ENCODE data around the gene PSMG4. TPM values are rescaled to one million over a fixed set of nuclear protein-coding genes. Genes with fewer than 3 reads are reported as not detected.
A peak's percentile ranks its signal among the peaks of the same experiment; 100 is the strongest.

PSMG4 gene
- total and polyA plus RNA-seq, 12 donors: 8.1 to 38.6 (median 10.3) TPM

DNA sequence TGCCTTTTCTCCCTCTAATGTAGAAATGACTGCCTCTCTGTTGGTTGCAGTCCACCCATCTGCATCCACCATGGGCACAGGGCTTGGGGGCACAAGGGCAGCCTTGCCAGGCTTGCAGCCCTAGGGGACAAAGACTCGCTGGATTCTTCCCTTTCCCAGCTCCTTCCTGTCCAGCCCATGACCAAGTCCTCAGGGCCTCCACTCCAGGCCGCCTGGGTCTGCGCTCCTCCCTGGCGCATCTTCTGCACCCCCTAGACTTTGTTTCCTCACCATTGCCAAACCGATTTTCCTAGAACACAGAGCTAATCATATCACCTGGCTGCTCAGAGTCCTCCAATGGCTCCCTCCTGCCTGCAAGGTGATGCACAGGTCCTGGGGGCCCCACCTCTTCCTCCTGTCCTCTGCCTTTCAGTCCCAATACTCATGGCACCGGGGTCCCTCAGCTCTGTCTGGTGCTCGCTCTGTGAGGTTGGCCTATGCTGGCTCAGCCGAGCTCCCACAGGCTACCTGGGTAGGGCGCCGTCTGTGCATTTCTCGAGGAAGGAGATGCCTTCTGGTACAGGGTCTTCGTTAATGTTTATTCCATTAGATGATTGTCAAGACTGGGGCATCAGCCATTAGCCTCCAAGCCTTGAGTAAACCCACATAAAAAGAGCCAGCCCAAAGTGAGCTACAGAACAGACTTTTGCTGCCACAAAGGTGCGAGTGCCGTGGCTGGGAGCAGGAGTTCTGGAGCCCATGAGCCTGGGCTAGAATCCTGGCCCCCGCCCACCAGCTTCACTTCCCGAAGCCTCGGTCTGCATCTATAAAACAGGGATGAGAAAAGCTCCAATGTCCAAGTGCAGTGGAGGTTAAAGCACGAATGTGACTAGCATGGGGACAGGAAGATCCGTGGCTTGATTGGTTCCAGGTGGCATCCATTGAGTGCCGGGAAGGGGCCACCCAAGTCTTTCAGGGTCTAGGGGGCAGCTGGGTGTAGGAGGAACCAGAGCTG is 17.7 kb downstream of the PSMG4 start:
- Histone ChIP-seq H3K9me3 (no peaks in the 10 kb centered on the region), H3K27ac (no peak overlapping the region), H3K4me1 (peaks cover 3 to 15% (median 5%) of the 10 kb centered on the region in 9 donors), H3K27me3 (no peaks in the 10 kb centered on the region), H3K36me3 (peaks cover 0 to 30% (median 3%) of the 10 kb centered on the region in 9 donors), H3K4me3 (no peak overlapping the region)
- intact Hi-C loops (cut with DNase I): loop anchor here in 9 of 10 donors (5.0 to 10.0 kb wide), 9 partner anchors 181 to 728 kb away; partner anchors contain the start of gene SLC22A23 (in 2 of the 9)
- ATAC-seq (no peak), DNase-seq (no peak)
- TF ChIP-seq CTCF (IDR thresholded peaks at IDR 0.05): no peak
- 84 to 92% methylated on average over 20 of the region's 20 CpGs for WGBS, 2 donors

DNA sequence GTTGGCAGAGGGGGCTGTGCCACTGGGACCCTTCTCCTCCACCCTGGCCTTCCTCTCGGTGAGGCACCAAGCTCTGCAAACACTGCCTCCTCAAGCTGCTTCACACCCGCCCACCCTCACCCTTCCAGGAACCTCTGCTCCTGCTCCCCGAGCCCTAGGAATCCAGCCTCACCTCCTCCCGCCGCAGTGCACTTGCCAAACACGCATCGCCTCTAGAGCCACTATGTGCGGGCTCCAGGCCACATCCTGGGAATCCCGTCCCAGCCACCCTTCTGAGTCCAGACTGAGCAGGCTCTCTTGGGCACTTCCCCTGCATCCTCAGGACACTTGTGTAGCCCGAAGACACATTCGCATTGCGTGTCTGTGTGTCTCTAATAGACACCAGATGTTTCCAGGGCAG is 18.5 kb downstream of the PSMG4 start:
- 81% methylated on average over 12 of the region's 12 CpGs for WGBS, 2 donors

DNA sequence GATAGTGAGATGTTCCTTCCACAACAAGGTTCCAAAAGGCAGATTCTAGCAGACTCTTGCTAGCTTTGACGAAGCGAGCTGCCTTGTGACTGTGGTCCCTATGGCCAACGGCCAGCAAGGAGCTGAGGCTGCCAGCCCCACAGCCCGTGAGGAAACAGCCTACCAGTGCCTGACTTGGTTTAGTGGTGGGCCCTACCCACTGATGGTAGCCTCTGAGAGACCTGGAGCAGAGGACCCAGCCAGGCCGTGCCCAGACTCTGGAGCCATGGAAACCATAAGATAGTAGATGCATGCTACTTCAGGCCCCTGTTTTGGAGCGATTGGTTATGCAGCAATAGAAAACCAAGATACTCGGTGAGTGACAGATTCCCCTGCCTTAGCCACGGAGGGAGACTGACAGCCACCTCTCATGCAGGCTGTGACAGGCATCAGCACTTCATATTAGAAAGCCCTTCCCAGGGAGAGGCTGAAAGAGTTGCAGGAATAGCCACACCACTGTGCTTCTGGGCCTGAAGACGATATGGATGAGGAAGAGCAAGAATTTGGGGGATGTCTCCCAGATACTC is 19.2 kb downstream of the PSMG4 start:
- Histone ChIP-seq H3K4me3 (no peak overlapping the region), H3K27ac (no peak overlapping the region), H3K27me3 (no peaks in the 10 kb centered on the region), H3K9me3 (no peaks in the 10 kb centered on the region), H3K36me3 (peaks cover 0 to 20% (median 0%) of the 10 kb centered on the region in 9 donors), H3K4me1 (peaks cover 7 to 29% (median 20%) of the 10 kb centered on the region in 9 donors)
- DNase-seq: no peak
- no peak for ATAC-seq
- TF ChIP-seq CTCF (IDR thresholded peaks at IDR 0.05): no peak
- 75% methylated on average over 9 of the region's 9 CpGs for WGBS, 2 donors
- intact Hi-C loops (cut with DNase I): loop anchor here in 9 of 10 donors (1.0 to 10.0 kb wide), 12 partner anchors 179 to 727 kb away; partner anchors contain the start of gene SLC22A23 (in 2 of the 9)

More for the DNA sequence above, 18.5 kb downstream of the PSMG4 start:
- DNase-seq (no peak), ATAC-seq (peak in 1 of 8 donors; percentile 9)
- H3K27ac ChIP-seq: no peak overlapping the region
- intact Hi-C loops (cut with DNase I): loop anchor here in 9 of 10 donors (5.0 to 10.0 kb wide), 9 partner anchors 180 to 728 kb away; partner anchors contain the start of gene SLC22A23 (in 2 of the 9)
- no peaks in the 10 kb centered on the region for H3K9me3 ChIP-seq
- H3K4me1 ChIP-seq: peaks cover 6 to 22% (median 13%) of the 10 kb centered on the region in 9 donors
- no peak overlapping the region for H3K4me3 ChIP-seq
- TF ChIP-seq CTCF (IDR thresholded peaks at IDR 0.05): no peak
- peaks cover 0 to 23% (median 0%) of the 10 kb centered on the region in 9 donors for H3K36me3 ChIP-seq
- no peaks in the 10 kb centered on the region for H3K27me3 ChIP-seq

GRCh38 chr6:3278691-3279090 is 19.9 kb downstream of the PSMG4 start:
- no peak for TF ChIP-seq CTCF (IDR thresholded peaks at IDR 0.05)
- H3K4me1 ChIP-seq: peaks cover 7 to 31% (median 21%) of the 10 kb centered on the region in 9 donors
- peaks cover 0 to 14% (median 0%) of the 10 kb centered on the region in 9 donors for H3K36me3 ChIP-seq
- no peak overlapping the region for H3K4me3 ChIP-seq
- ATAC-seq (no peak), DNase-seq (no peak)
- intact Hi-C loops (cut with DNase I): loop anchor here in 9 of 10 donors (1.0 to 10.0 kb wide), 12 partner anchors 179 to 726 kb away; partner anchors contain the start of gene SLC22A23 (in 2 of the 9)
- WGBS, 2 donors: 80 to 86% methylated on average over 4 of the region's 4 CpGs
- no peaks in the 10 kb centered on the region for H3K9me3 ChIP-seq
- H3K27ac ChIP-seq: no peak overlapping the region
- no peaks in the 10 kb centered on the region for H3K27me3 ChIP-seq

Measured in heart right ventricle (tissue), 16 donors.